SK-N-SH treated with all-trans-retinoic acid at 6 μM for 48 hours (cell line): ENCODE measurements around the gene BRD7.

Experiments
- ATAC-seq: fragments of 200-7000 bp; cut with Tn5 transposase; 3 replicates; pipeline ENCODE4 v1.9.1; 2020; ENCODE audit warnings: mild to moderate bottlenecking, moderate library complexity
- ARNTL ChIP-seq: fragments of 450-650 bp; formaldehyde crosslinking; IDR thresholded peaks from 2 replicates; pipeline ENCODE4 v1.5.0; 2020; ENCODE audit warnings: low read depth, mild to moderate bottlenecking, moderate library complexity, borderline replicate concordance
- BACH2 ChIP-seq: fragments of 250-450 bp; sonication (Bioruptor Pico); IDR thresholded peaks from 2 replicates; pipeline ENCODE4 v1.9.0; 2021; ENCODE audit warnings: mild to moderate bottlenecking, borderline replicate concordance
- CREB5 ChIP-seq: fragments of 250-450 bp; sonication (Bioruptor Pico); IDR thresholded peaks from 2 replicates; pipeline ENCODE4 v1.5.1; 2020; ENCODE audit warnings: low read depth, mild to moderate bottlenecking, moderate library complexity
- CSDC2 ChIP-seq: fragments of 250-450 bp; sonication (Bioruptor Pico); IDR thresholded peaks from 2 replicates; pipeline ENCODE4 v1.5.0; 2020; ENCODE audit warnings: mild to moderate bottlenecking, moderate library complexity
- CSRNP3 ChIP-seq: fragments of 250-450 bp; sonication (Bioruptor Pico); IDR thresholded peaks from 2 replicates; pipeline ENCODE4 v1.5.1; 2021; ENCODE audit warnings: mild to moderate bottlenecking, moderate library complexity
- ESRRG ChIP-seq: fragments of 250-450 bp; sonication (Bioruptor Pico); IDR thresholded peaks from 2 replicates; pipeline ENCODE4 v1.6.1; 2021; ENCODE audit warnings: mild to moderate bottlenecking
- GLIS3 ChIP-seq: fragments of 250-450 bp; sonication (Bioruptor Pico); IDR thresholded peaks from 2 replicates; pipeline ENCODE4 v1.5.0; 2020; ENCODE audit warnings: mild to moderate bottlenecking, moderate library complexity
- ISL1 ChIP-seq: fragments of 250-450 bp; sonication (Bioruptor Pico); IDR thresholded peaks from 2 replicates; pipeline ENCODE4 v2.1.2; 2022; ENCODE audit warnings: mild to moderate bottlenecking, moderate library complexity
- OSR1 ChIP-seq: fragments of 250-450 bp; sonication (Bioruptor Pico); IDR thresholded peaks from 2 replicates; pipeline ENCODE4 v1.8.0; 2022; ENCODE audit warnings: moderate library complexity, mild to moderate bottlenecking, inconsistent platforms
- PATZ1 ChIP-seq: fragments of 250-450 bp; sonication (Bioruptor Pico); IDR thresholded peaks from 2 replicates; pipeline ENCODE4 v1.8.0; 2020; ENCODE audit warnings: mild to moderate bottlenecking, moderate library complexity, borderline replicate concordance
- POU6F1 ChIP-seq: fragments of 250-450 bp; sonication (Bioruptor Pico); IDR thresholded peaks from 2 replicates; pipeline ENCODE4 v1.8.0; 2021; ENCODE audit warnings: low read depth, mild to moderate bottlenecking, moderate library complexity, borderline replicate concordance
- PPARA ChIP-seq: fragments of 250-450 bp; sonication (Bioruptor Pico); IDR thresholded peaks from 2 replicates; pipeline ENCODE4 v1.5.0; 2020; ENCODE audit warnings: mild to moderate bottlenecking, borderline replicate concordance
- SNAI2 ChIP-seq: fragments of 250-450 bp; sonication (Bioruptor Pico); IDR thresholded peaks from 2 replicates; pipeline ENCODE4 v1.5.0; 2020; ENCODE audit warnings: mild to moderate bottlenecking, moderate library complexity
- TCF4 ChIP-seq: fragments of 250-450 bp; sonication (Bioruptor Pico); IDR thresholded peaks from 2 replicates; pipeline ENCODE4 v1.8.0; 2021; ENCODE audit warnings: mild to moderate bottlenecking, moderate library complexity, borderline replicate concordance
- TOX ChIP-seq: fragments of 250-450 bp; sonication (Bioruptor Pico); IDR thresholded peaks from 2 replicates; pipeline ENCODE4 v1.8.0; 2021; ENCODE audit warnings: mild to moderate bottlenecking, moderate library complexity, borderline replicate concordance
- TSHZ2 ChIP-seq: fragments of 250-450 bp; sonication (Bioruptor Pico); IDR thresholded peaks from 2 replicates; pipeline ENCODE4 v1.5.0; 2020; ENCODE audit warnings: mild to moderate bottlenecking, moderate library complexity
- ZC3H10 ChIP-seq: fragments of 250-450 bp; sonication (Bioruptor Pico); IDR thresholded peaks from 2 replicates; pipeline ENCODE4 v1.5.1; 2021; ENCODE audit warnings: mild to moderate bottlenecking, moderate library complexity
- ZFP3 ChIP-seq: fragments of 250-450 bp; sonication (Bioruptor Pico); IDR thresholded peaks from 2 replicates; pipeline ENCODE4 v1.5.0; 2020; ENCODE audit warnings: mild to moderate bottlenecking, moderate library complexity
- ZFP30 ChIP-seq: fragments of 450-650 bp; formaldehyde crosslinking; IDR thresholded peaks from 2 replicates; pipeline ENCODE4 v1.5.0; 2022; ENCODE audit warnings: mild to moderate bottlenecking, moderate library complexity
- ZNF565 ChIP-seq: fragments of 450-650 bp; formaldehyde crosslinking; conservative IDR thresholded peaks from 2 replicates; pipeline ENCODE4 v1.5.0; 2020; ENCODE audit warnings: low read depth, mild to moderate bottlenecking, moderate library complexity
- ZNF70 ChIP-seq: fragments of 450-650 bp; formaldehyde crosslinking; IDR thresholded peaks from 2 replicates; pipeline ENCODE4 v1.5.0; 2020; ENCODE audit warnings: mild to moderate bottlenecking, moderate library complexity
- ZNF8 ChIP-seq: fragments of 450-650 bp; formaldehyde crosslinking; IDR thresholded peaks from 2 replicates; pipeline ENCODE4 v1.5.0; 2020; ENCODE audit warnings: mild to moderate bottlenecking, moderate library complexity

Gene BRD7

GRCh38 chr16:50402298-50402895 is 33.6 kb upstream of the BRD7 start:
- ATAC-seq = no peak
- TF ChIP-seq PATZ1 (CRISPR knock-in tag) (no peak), ZFP30 (CRISPR knock-in tag) (no peak), CSRNP3 (CRISPR knock-in tag) (no peak), CREB5 (CRISPR knock-in tag) (no peak), ISL1 (CRISPR knock-in tag) (no peak), SNAI2 (CRISPR knock-in tag) (no peak), ZFP3 (CRISPR knock-in tag) (no peak), ZNF8 (CRISPR knock-in tag) (no peak), OSR1 (CRISPR knock-in tag) (no peak), ZNF70 (CRISPR knock-in tag) (no peak), ARNTL (CRISPR knock-in tag) (no peak), BACH2 (CRISPR knock-in tag) (no peak), CSDC2 (CRISPR knock-in tag) (no peak), PPARA (CRISPR knock-in tag) (no peak), TCF4 (CRISPR knock-in tag) (no peak), TOX (no peak)
- TF ChIP-seq, all 23 proteins: peak for 0

- ATAC-seq = no peak
- no peak for TF ChIP-seq ZNF8 (CRISPR knock-in tag)
- TF ChIP-seq ISL1 (CRISPR knock-in tag) = no peak
- TF ChIP-seq ZNF70 (CRISPR knock-in tag) = no peak
- TF ChIP-seq TCF4 (CRISPR knock-in tag) = no peak
- no peak for TF ChIP-seq OSR1 (CRISPR knock-in tag)
- TF ChIP-seq SNAI2 (CRISPR knock-in tag) = no peak
- no peak for TF ChIP-seq CSDC2 (CRISPR knock-in tag)
- TF ChIP-seq CSRNP3 (CRISPR knock-in tag) = no peak
- no peak for TF ChIP-seq ARNTL (CRISPR knock-in tag)
- no peak for TF ChIP-seq PATZ1 (CRISPR knock-in tag)
- TF ChIP-seq ESRRG (CRISPR knock-in tag) = no peak
- no peak for TF ChIP-seq TSHZ2 (CRISPR knock-in tag)
- TF ChIP-seq ZC3H10 (CRISPR knock-in tag) = no peak
- TF ChIP-seq ZNF565 (CRISPR knock-in tag) = no peak
- no peak for TF ChIP-seq TOX
- TF ChIP-seq POU6F1 = no peak
- no peak for TF ChIP-seq GLIS3 (CRISPR knock-in tag)
- TF ChIP-seq BACH2 (CRISPR knock-in tag) = no peak
- TF ChIP-seq PPARA (CRISPR knock-in tag) = no peak
- TF ChIP-seq ZFP3 (CRISPR knock-in tag) = no peak
Observed at GRCh38 chr16:50401355-50401754, 32.6 kb upstream of the BRD7 start.
